ENCODE measurements around the gene ACCS. TPM values are rescaled to one million over a fixed set of nuclear protein-coding genes. Genes with fewer than 3 reads are reported as not detected.

The ACCS gene
- 1 to 10 TPM; 2.3 to 6.1 TPM for total RNA-seq

- Histone ChIP-seq H3K4me3 (peak within 1 kb of the TSS; percentile 66 to 76), H3K9me3 (no peaks in the 10 kb centered on the region), H3K36me3 (no peaks in the 10 kb centered on the region), H3K27ac (peak within 1 kb of the TSS; percentile 89 to 91), H3K27me3 (no peaks in the 10 kb centered on the region), H3K4me1 (peaks cover 0 to 9% of the 10 kb centered on the region in 2 donors)
- DNase-seq (ENCODE audit: low spot score), result peak; percentile 97
- peak; percentile 82 to 95 for TF ChIP-seq CTCF (IDR thresholded peaks at IDR 0.05)
Observed at GRCh38 chr11:44065841-44066731, at the start of gene ACCS. Gene ACCS (plus strand): TSS chr11:44066270. CDS start chr11:44067628, 1,358 bp downstream.

GRCh38 chr11:44016546-44017442, 49.3 kb upstream of the ACCS start:
- peaks cover 0 to 27% of the 10 kb centered on the region in 2 donors for H3K4me1 ChIP-seq
- peak overlapping the region; percentile 38 to 49 for H3K27ac ChIP-seq
- no peak overlapping the region for H3K4me3 ChIP-seq
- no peaks in the 10 kb centered on the region for H3K27me3 ChIP-seq
- no peaks in the 10 kb centered on the region for H3K9me3 ChIP-seq
- H3K36me3 ChIP-seq, result no peaks in the 10 kb centered on the region
- peak; percentile 44 for DNase-seq (ENCODE audit: low spot score)
- no peak for TF ChIP-seq CTCF (IDR thresholded peaks at IDR 0.05)

- DNase-seq (ENCODE audit: low spot score), result peak; percentile 57
- Histone ChIP-seq H3K36me3 (no peaks in the 10 kb centered on the region), H3K9me3 (peaks cover 0 to 3% of the 10 kb centered on the region in 2 donors), H3K27me3 (no peaks in the 10 kb centered on the region), H3K4me3 (no peak overlapping the region), H3K4me1 (peaks cover 0 to 27% of the 10 kb centered on the region in 2 donors), H3K27ac (peak overlapping the region; percentile 21 to 49)
- no peak for TF ChIP-seq CTCF (IDR thresholded peaks at IDR 0.05)
Observed at GRCh38 chr11:44017443-44018126, 48.5 kb upstream of the ACCS start.

GRCh38 chr11:44018127-44018521, 47.9 kb upstream of the ACCS start:
- Histone ChIP-seq H3K4me1 (peaks cover 0 to 27% of the 10 kb centered on the region in 2 donors), H3K27ac (peak overlapping the region; percentile 21 to 49), H3K9me3 (peaks cover 0 to 3% of the 10 kb centered on the region in 2 donors), H3K4me3 (no peak overlapping the region), H3K36me3 (no peaks in the 10 kb centered on the region), H3K27me3 (no peaks in the 10 kb centered on the region)
- DNase-seq (ENCODE audit: low spot score), result peak; percentile 59
- no peak for TF ChIP-seq CTCF (IDR thresholded peaks at IDR 0.05)

GRCh38 chr11:44018829-44019228, 47.2 kb upstream of the ACCS start:
- peaks cover 0 to 3% of the 10 kb centered on the region in 2 donors for H3K9me3 ChIP-seq
- DNase-seq (ENCODE audit: low spot score), result no peak
- H3K27ac ChIP-seq, result no peak overlapping the region
- no peaks in the 10 kb centered on the region for H3K27me3 ChIP-seq
- no peak for TF ChIP-seq CTCF (IDR thresholded peaks at IDR 0.05)
- H3K4me3 ChIP-seq, result no peak overlapping the region
- H3K36me3 ChIP-seq, result no peaks in the 10 kb centered on the region
- H3K4me1 ChIP-seq, result peaks cover 0 to 27% of the 10 kb centered on the region in 2 donors
